Stimulated activated CD8-positive, alpha-beta memory T cell treated with anti-CD3 and anti-CD28 coated beads, Interleukin-7, amount 100 ng/mL, for 48 hours (primary cell): ENCODE measurements around the gene HOXB9.

ENCODE experiments used
- DNase-seq, 2 donors: peaks; one replicate each; pipeline ENCODE4 v3.0.0-alpha.2; 2020; ENCODE audit warnings: low read depth in 1 of 2; ENCODE audit errors: extremely low read depth in 1 of 2

Gene HOXB9

GRCh38 chr17:48612854-48613691 is 13.1 kb downstream of the HOXB9 start:
- no peak for DNase-seq

DNA sequence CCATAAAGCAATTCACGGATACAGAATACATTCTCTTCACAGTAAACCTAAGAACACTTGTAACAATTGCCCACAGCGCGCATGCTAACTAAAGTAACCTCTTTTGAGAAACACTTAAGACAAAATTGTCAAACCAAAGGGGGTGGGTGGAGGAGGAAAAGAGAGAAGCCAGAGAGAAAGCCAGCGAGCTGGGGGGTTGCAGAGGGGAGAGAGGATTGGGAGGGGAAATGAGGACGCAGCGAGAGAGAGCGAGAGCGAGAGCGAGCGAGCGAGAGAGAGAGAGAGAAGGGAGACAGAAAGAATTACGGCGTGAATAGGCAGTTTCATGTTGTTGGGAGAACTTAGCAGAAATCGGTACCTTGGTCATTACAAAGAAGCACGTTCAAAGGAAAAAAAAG is 13.7 kb downstream of the HOXB9 start:
- DNase-seq: no peak

DNA sequence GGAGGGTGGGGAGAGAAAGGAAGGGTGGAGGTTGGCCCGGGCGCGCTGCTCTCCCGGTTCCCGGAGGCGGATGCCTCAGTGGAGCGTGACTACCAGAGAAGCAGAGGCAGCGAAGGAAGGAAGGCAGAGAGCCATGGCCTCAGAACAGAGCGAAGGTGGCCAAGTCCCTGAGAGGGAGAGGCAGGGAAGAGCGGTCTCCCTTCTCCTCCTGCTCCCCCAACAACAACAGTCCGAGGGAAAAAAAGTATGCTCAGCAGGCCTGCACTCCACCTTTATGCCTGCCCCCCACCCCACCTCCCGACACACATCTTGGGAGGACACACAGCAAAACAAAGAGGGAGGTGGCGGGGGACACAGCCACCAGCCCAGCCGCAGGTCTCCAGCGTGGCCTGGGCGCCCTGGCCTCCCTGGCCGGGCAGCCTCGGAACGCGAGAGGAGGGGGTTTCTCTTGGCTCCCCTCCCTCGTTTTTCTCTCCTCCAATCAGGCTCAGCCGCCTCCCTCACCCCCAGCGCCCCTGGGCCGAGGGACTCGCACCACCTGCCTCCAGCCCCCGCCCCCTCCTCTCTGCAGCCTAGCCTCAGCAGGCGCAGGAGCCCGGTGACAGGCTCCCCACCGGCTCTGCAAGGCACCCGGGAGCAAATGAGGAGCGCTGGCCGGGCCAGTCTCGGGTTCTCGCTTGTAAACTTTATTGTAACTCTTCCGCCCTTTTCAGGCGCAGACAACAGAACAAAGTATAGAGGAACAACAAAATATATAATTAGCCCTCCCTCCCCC is 14.3 kb downstream of the HOXB9 start:
- DNase-seq: no peak

DNA sequence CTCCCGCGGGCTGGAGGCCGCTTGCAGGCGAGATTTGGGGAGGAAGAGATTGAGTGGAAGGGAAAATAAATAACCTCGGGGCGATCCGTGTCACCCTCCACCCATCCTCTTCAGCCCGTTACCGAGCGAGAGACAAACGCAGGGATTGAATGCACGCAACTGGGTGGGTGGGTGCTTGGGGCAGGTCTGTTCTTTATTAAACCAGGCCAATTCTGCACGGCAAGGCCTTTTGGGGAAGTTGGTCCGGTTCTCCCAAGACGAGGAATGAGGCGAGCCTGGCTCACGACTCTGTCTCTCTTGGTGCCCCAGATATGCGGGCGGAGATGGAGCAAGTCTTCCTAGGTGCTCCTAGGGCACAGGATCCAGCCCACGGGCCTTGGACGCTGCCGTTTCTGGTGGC is 14.9 kb downstream of the HOXB9 start:
- DNase-seq: no peak

GRCh38 chr17:48610282-48611211 is 15.6 kb downstream of the HOXB9 start, which contains the start of gene HOXB7:
Gene HOXB7, minus strand, starts transcription at chr17:48611017. Its CDS starts 99 bp downstream, at chr17:48610918.
- DNase-seq: no peak

- DNase-seq: no peak
These were observed 16.3 kb downstream of the HOXB9 start for GRCh38 chr17:48609759-48610281.

DNA sequence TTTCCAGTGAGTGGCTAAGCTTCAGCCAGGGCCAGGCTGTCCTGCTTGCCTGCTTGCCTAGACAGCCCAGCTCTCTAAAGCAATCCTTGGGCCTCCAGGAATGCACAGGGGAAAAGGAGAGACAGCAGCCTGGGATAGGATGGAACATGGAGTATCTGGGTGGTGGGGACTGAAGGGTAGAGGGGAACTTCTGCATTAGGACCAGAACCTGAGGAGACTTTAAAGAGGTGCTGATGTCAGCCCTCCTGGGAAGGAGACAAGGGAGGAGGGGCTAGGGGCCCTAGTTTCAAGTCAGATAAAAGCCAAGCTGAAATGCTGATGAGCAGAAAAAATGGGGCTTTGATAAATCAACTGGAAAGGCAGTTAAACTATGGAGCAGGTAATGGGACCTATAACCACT is 17.1 kb downstream of the HOXB9 start:
- DNase-seq: no peak

- no peak for DNase-seq
These were observed 17.7 kb downstream of the HOXB9 start for GRCh38 chr17:48608494-48608834.

GRCh38 chr17:48606892-48607614 is 19.1 kb downstream of the HOXB9 start:
- DNase-seq: no peak

GRCh38 chr17:48605991-48606891 is 19.9 kb downstream of the HOXB9 start:
- DNase-seq: no peak

GRCh38 chr17:48605409-48605919 is 20.7 kb downstream of the HOXB9 start:
- DNase-seq: no peak

DNA sequence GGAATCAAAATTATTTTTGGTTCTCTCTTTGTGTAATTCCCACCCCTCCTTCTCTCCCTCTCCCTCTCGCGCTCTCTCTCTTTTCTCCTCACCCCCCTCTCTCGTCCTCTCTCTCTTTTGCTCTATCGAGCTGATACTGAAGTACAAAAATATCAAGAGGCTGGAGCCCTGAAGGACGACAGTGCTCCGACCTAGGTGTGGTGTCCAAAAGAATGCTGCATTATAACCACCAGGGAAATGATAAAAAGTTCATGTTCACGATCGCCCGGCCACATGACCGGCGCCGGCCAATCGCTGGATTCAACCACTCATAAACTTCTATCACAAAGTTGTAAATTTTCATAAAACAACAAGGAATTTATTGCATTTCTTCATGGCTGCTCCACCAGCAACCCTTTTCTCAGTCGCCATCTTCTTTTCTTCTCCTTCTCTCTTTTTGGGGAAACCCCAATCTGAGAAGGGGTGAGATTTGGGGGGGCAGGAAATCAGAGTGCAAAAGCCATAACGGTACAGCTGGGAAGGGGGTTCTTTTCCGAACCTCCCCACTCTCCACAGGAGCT is 21.3 kb downstream of the HOXB9 start, which contains the start of gene HOXB6:
Gene HOXB6, minus strand, starts transcription at position 217 of the 560 bp plus-strand sequence. CDS start 6,836 bp downstream, outside the sequence.
- DNase-seq: no peak

DNA sequence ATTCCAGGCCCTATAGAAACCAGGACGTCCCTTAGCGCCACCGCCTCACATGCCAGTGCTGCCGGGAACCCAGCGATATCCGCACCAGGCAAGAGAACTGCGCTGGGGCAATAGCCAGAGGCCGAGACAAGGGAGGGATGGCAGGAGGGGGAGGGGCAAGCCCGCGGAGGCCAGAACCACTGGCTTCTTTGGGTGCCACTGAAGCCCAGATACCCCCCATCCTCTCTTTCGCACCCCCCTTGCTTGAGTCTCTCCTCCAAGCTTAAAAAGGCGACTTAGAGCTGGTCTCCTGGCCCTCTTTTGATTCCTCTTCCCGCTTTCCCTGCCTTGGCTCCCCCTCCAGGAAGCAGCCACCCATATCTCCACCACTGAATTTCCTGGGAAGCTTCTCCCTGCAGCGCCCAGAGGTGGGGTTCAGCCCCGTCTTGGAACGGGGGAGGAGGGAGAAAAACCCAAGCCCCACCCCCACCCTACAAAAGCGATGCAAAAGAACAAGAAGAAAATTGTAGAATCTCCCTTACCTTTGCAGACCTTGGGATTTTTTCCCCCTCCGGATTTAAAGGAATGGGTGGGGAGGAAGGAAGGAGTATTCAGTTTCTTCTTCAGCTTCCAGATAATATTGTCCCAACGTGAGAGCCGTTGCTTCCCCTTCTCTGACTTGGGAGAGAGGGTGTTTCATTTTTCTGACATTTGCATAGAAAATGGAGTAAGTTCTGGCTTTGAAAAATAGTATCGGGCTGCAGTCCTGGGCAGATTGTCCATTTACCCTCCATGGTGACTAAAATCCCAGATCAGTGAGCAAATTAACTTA is 22.0 kb downstream of the HOXB9 start:
- DNase-seq: no peak

GRCh38 chr17:48601539-48602425 is 24.4 kb downstream of the HOXB9 start:
- DNase-seq: no peak

DNA sequence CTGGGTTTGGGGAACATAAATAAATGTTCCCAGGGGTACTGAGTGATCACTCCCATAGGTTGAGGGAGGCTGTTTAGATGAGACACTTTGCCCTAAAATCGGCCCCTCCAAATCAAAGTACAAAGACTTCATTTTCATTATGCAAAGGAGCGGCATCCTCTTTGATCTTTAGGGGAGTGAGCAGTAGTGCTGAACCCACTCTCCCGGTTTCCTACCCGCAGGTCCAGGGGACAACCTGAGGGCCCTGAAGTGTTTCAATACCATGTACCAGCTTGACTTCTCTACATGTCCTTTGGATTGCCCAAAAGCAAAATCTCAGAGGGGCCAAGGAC is 25.0 kb downstream of the HOXB9 start:
- DNase-seq: no peak

GRCh38 chr17:48600244-48601098 is 25.7 kb downstream of the HOXB9 start:
- no peak for DNase-seq
